NCI-H748 (cell line): ENCODE results near the gene LCN2.
"Not testable (repeated sequence)": the region's sequence is repeated elsewhere in the genome, so short reads cannot be mapped to it uniquely, and the experiment has no call there.

Experiments used
- DNase-seq: peaks from one replicate; lab custom pipeline; 2025; ENCODE audit not compliant: unreplicated experiment; lab: John Stamatoyannopoulos, UW

The LCN2 gene

GRCh38 chr9:128149001-128149701 lies at the start of gene LCN2:
Gene LCN2 (plus strand): TSS chr9:128149453. CDS start chr9:128149526, 73 bp downstream.
- no peak for DNase-seq

GRCh38 chr9:128099932-128100491 lies 49.2 kb upstream of the LCN2 start:
- no peak for DNase-seq

GRCh38 chr9:128100581-128100980 lies 48.7 kb upstream of the LCN2 start:
- no peak for DNase-seq

GRCh38 chr9:128101231-128101661 lies 48.0 kb upstream of the LCN2 start:
- DNase-seq = no peak

GRCh38 chr9:128101690-128102089 lies 47.6 kb upstream of the LCN2 start:
- no peak for DNase-seq

- no peak for DNase-seq
These were observed 47.1 kb upstream of the LCN2 start for GRCh38 chr9:128102196-128102595.

GRCh38 chr9:128102861-128103588 lies 46.2 kb upstream of the LCN2 start:
- DNase-seq = no peak

GRCh38 chr9:128103589-128103962 lies 45.7 kb upstream of the LCN2 start:
- no peak for DNase-seq

GRCh38 chr9:128104171-128104618 lies 45.1 kb upstream of the LCN2 start:
- DNase-seq = no peak

- DNase-seq = no peak
These were observed 43.6 kb upstream of the LCN2 start for GRCh38 chr9:128105538-128106175.

GRCh38 chr9:128106181-128106939 lies 42.9 kb upstream of the LCN2 start:
- no peak for DNase-seq

GRCh38 chr9:128106940-128107467 lies 42.2 kb upstream of the LCN2 start:
- no peak for DNase-seq

GRCh38 chr9:128107468-128108268 lies 41.6 kb upstream of the LCN2 start:
- no peak for DNase-seq

- DNase-seq = no peak
These were observed 40.8 kb upstream of the LCN2 start for GRCh38 chr9:128108269-128109049.

GRCh38 chr9:128109050-128109709 lies 40.1 kb upstream of the LCN2 start:
- no peak for DNase-seq

- DNase-seq = not testable (repeated sequence)
These were observed 37.5 kb upstream of the LCN2 start for GRCh38 chr9:128111726-128112125.

GRCh38 chr9:128113526-128114325 lies 35.5 kb upstream of the LCN2 start:
- DNase-seq = no peak
